Posterior vena cava (tissue), 2 donors: ENCODE results near the gene JARID2. TPM values are rescaled to one million over a fixed set of nuclear protein-coding genes. Genes with fewer than 3 reads are reported as not detected.
"Not testable (repeated sequence)": the region's sequence is repeated elsewhere in the genome, so short reads cannot be mapped to it uniquely, and the experiment has no call there.

ENCODE experiments used
- DNase-seq: peaks from one replicate; pipeline ENCODE4 v3.0.0-alpha.2; 2020; ENCODE audit warnings: low spot score
- intact Hi-C, 2 donors: fragments of 100-400 bp; cut with DNase I; formaldehyde crosslinking; loops; one replicate each; pipeline versions ENCODE4 v1.14.1 to v1.14.2; 2022 to 2023
- total RNA-seq, 2 donors: library from RNA; stranded (reverse); fragmentation: NEBNext Ultra II Directional; extraction: Animal tissue kit (Norgen Biotek cat#: 25700); gene quantifications; one replicate each; pipeline ENCODE4 v1.2.1, GENCODE V29; 2021
- donor health status: DM: yes; HTN: yes; CAD: no.
- donor health status: DM: yes; HTN: yes; CAD: no.

Gene JARID2
- total RNA-seq, 2 donors from 2014 or later, result 8.3 to 9.5 TPM

- intact Hi-C loops, result no loop called here
- DNase-seq, result no peak
Observed at GRCh38 chr6:15322781-15323536, 77.1 kb downstream of the JARID2 start.

- DNase-seq, intact Hi-C loops: not testable (repeated sequence)
Observed at GRCh38 chr6:15323611-15324010, 77.7 kb downstream of the JARID2 start.

GRCh38 chr6:15324427-15324985 lies 78.6 kb downstream of the JARID2 start:
- intact Hi-C loops, result no loop called here

DNA sequence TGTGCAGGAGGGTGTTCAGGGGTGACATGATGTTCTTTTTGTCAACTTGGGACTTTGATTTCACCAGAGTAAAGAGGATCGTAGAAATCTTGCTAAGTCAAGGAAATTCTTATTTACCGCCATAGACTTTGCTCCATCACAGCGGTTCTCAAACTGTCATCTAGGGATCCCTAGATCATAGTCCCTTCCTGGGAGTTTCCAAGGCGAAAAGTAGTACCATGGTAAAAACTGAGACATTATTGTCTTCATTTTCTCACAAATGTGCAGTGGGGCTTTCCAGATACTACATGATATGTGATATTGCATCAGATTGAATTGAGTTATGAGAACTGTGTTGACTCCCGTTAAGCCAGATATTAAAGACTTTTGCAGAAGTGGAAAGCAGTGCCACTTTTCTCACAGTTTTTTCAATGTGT lies 79.7 kb downstream of the JARID2 start:
- intact Hi-C loops, result no loop called here
- DNase-seq, result no peak

More at GRCh38 chr6:15324427-15324985, 78.6 kb downstream of the JARID2 start:
- no peak for DNase-seq

- intact Hi-C loops, result no loop called here
- no peak for DNase-seq
Observed at GRCh38 chr6:15326067-15326614, 80.3 kb downstream of the JARID2 start.

DNA sequence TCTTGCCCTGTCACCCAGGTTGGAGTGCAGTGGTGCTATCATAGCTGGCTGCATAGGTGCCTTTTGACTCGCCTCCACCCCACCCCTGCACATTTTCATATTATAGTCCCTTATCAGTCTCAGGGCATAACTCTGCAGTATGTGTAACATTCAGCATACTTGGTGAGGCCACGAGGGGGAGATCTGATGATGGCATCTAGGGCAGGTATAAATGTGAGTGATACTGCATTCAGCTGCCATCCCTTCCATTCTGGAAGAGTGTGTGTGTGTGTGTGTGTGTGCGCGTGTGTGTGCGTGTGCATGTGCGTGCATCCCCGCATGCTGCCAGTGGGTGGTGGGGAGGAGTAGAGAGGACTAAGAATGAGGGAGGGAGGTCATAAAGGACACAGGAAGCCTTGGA lies 81.4 kb downstream of the JARID2 start:
- intact Hi-C loops, result loop anchor here in 1 of 2 donors (1.0 kb wide), 1 partner anchor 12 kb away; no protein-coding TSS in a partner anchor

GRCh38 chr6:15329197-15329671 lies 83.4 kb downstream of the JARID2 start:
- DNase-seq, result no peak
- intact Hi-C loops, result no loop called here

More for the DNA sequence above, 81.4 kb downstream of the JARID2 start:
- DNase-seq, result no peak

DNA sequence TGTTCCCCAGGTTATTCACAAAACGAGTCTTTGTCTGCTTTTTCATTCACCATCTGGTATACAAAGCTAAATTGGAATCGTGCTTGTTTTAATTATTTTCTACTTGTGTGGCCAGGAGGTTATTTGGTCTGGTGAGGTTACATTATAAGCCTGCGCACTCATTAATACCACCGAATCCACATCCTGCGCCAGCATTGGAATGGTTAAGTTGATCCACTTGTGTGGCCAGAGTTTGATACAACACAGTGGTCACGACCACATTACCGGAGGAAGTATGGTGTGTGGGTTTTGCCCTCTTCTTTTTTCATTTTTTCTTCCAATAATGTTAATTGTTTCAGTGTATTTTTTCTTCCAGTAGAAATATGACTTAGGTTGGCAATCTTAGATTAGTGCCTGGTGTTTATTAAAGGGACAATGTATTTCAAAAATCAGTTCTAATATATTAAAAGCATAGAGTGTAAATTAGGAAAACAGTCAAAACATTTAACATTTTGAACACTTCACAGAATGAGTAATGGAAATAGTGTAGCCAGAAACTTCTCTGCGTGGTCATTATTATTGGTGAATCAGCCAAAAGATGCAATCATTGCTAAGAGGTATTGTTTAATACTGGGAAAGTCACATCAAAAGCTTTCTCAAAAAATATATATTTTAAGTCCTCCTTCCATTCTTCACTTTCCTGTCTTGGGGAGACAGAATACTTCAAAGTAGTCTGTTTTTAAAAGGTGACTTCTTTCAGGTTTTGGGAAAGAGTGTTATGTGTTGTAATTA lies 84.5 kb downstream of the JARID2 start:
- DNase-seq, result no peak
- intact Hi-C loops, result no loop called here

DNA sequence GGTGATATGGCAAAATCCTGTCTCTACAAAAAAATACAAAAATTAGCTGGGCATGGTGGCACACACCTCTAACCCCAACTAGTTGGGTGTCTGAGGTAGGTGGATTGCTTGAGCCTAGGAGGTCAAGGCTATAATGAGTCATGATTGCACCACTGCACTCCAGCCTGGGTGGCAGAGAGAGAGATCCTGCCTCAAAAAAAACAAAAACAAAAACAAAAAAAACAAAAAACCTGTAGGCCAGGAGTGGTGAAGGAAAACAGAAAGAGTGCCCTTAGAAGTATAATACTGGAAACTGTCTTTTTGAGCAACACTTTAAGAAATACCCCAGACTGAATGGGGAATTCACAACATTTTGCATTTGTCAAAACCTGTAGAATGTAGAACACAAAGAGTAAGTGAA lies 85.3 kb downstream of the JARID2 start:
- DNase-seq, result no peak
- intact Hi-C loops, result no loop called here

- intact Hi-C loops, result no loop called here
- DNase-seq, result no peak
Observed at GRCh38 chr6:15331629-15332251, 85.9 kb downstream of the JARID2 start.

DNA sequence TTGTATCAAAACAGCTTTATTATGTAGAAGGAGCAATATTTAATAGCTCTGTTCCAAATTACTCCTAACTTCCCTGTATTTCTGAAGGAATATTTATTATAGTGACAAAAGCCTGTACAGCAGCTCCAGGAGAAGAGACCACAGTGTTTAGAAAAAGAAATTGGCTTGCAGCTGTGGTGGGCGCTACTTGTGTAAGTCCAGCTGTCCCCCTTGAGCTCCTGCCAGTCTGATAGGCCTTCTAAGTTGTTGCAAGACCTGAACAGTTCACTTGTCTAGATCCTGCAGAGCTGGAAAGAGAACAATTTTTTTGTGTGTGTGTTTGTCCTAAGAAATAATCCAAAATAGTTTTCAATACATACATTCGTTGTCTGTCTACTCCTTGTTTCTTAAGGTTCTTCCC lies 86.6 kb downstream of the JARID2 start:
- DNase-seq, result no peak
- intact Hi-C loops, result no loop called here

- intact Hi-C loops, result no loop called here
- no peak for DNase-seq
Observed at GRCh38 chr6:15335385-15335784, 89.5 kb downstream of the JARID2 start.

DNA sequence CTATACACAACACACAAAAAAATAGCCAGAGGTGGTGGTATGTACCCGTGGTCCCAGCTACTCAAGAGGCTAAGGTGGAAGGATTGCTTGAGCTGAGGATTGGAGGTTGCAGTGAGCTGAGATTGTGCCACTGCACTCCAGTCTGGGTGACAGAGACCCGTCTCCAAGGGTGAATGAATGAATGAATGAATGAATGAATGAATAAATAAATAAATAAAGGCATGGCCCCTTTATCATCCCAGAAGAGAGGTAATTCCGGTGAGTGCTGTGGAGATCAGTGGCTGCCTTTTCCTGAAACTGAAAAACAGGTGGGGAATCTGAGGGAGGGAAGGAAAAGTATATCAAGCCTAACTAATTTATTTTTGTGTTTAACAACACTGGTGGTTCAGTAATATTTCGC lies 90.0 kb downstream of the JARID2 start:
- no peak for DNase-seq
- intact Hi-C loops, result loop anchor here in 1 of 2 donors (2.0 kb wide), 1 partner anchor 203 kb away; no protein-coding TSS in a partner anchor

- intact Hi-C loops, result loop anchor here in 1 of 2 donors (2.0 kb wide), 1 partner anchor 204 kb away; no protein-coding TSS in a partner anchor
- DNase-seq, result no peak
Observed at GRCh38 chr6:15336900-15337560, 91.2 kb downstream of the JARID2 start.

- DNase-seq, result no peak
- intact Hi-C loops, result loop anchor here in 1 of 2 donors (2.0 kb wide), 1 partner anchor 205 kb away; no protein-coding TSS in a partner anchor
Observed at GRCh38 chr6:15337582-15337981, 91.7 kb downstream of the JARID2 start.

DNA sequence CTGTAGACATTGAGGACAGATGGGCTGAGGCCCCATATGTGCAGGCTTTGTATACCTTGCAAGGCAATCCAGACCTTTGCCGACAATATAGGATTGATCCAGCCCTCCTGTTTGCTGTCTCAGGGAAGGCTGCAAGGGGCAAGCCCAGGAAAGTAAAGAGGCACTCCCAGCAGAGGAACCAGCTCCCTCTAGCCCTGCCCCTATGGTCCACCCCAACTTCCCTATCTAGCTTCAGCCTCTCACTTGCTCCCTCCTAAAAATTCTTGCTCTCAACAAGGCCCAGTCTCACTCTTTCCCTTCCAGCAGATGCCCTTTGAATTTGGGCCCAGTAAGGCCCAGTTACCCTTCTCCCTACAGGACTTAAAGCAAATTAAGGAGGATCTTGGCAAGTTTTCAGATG lies 92.6 kb downstream of the JARID2 start:
- DNase-seq, result no peak
- intact Hi-C loops, result no loop called here

GRCh38 chr6:15339081-15339480 lies 93.2 kb downstream of the JARID2 start:
- DNase-seq, result no peak
- intact Hi-C loops, result loop anchor here in 1 of 2 donors (1.0 kb wide), 1 partner anchor 12 kb away; no protein-coding TSS in a partner anchor

GRCh38 chr6:15340105-15340601 lies 94.3 kb downstream of the JARID2 start:
- intact Hi-C loops, result no loop called here
- DNase-seq, result no peak
